ENCODE data around the gene CFAP65.

- no peak for TF ChIP-seq CTCF (IDR thresholded peaks at IDR 0.05)
- no peak for TF ChIP-seq POLR2A (IDR thresholded peaks at IDR 0.05)
- no peak for TF ChIP-seq EP300 (IDR thresholded peaks at IDR 0.05)
- TF ChIP-seq POLR2AphosphoS5 (IDR thresholded peaks at IDR 0.05) = no peak
Observed at GRCh38 chr2:219020604-219021365, 20.5 kb downstream of the CFAP65 start.
